ENCODE results near the gene THAP2. TPM values are rescaled to one million over a fixed set of nuclear protein-coding genes. Genes with fewer than 3 reads are reported as not detected.

Gene THAP2
- 3.3 and 8.6 TPM in 2 replicates for total RNA-seq (2014; rRNA removed; shearing (Covaris generic))

DNA sequence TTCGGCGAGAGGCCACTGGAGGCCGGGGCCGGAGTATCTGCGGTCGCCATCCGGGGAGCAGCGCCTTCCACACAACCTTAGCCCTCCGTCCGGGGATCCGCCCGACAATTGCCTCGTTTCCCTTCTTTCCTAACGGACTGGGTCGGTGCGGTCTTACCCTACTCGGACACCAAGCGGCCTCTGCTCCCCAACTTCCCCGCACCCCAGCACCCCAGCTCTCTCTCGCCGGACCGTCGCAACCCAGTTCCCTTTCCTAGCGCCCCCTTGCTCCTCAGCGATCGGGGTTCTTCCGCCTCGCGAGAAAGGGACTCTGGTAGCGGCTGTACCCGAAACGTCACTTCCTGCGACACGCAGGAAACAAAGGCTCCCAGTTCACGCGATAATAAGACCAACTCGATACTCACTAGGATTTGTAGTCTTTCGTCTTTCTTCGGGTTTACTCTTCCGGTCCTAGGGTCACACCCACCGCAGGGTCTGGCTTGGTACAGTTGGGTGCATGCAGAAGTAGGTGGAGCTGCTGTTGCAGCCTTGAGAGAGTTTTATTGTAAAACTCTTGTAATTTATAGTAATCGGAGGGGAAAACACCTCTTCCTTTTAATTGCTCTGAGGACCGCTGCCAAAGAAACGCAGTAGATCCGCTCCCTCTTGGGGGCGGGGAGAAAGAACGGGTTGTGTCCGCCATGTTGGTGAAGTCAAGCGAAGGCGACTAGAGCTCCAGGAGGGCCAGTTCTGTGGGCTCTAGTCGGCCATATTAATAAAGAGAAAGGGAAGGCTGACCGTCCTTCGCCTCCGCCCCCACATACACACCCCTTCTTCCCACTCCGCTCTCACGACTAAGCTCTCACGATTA is at the start of gene THAP2, which contains the start of gene ZFC3H1:
THAP2 (plus strand) TSS at position 741 of the 850 bp plus-strand sequence. CDS start 209 bp downstream, outside the sequence.
ZFC3H1 (minus strand) TSS at position 288 of the 850 bp plus-strand sequence; CDS start at position 50, 238 bp downstream.
- peak within 1 kb of the TSS; percentile 91 for H3K4me3 ChIP-seq (ENCODE audit: insufficient read depth, low read depth, low read length)
- H3K27me3 ChIP-seq (ENCODE audit: control insufficient read depth, insufficient read depth, low read length), result no peaks in the 10 kb centered on the region
- DNase-seq, result peak; percentile 84
- peaks cover 9% of the 10 kb centered on the region for H3K36me3 ChIP-seq (replicated peaks; ENCODE audit: control insufficient read depth, insufficient read depth, low read length)

DNA sequence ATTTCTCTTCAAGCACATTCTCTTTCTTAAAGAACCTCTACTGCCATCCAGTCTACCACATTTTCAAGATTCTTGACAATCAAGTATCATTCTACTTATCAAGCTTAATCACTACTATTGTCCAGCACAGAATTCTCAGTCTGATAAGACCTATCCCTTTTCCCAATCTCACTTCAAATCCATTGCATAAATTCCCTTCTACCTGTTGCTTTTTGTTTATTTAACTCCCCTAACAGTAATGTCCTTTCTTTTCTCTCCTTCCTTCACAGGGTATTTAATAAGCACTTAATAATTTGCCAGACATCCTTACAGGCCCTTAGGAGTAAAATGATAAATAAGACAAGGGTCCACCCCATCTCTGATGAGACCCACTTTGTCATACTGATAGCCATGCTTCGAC is 42.2 kb upstream of the THAP2 start:
- no peak for DNase-seq
- Histone ChIP-seq H3K36me3 (replicated peaks; ENCODE audit: control insufficient read depth, insufficient read depth, low read length) (peaks cover 9% of the 10 kb centered on the region), H3K27me3 (ENCODE audit: control insufficient read depth, insufficient read depth, low read length) (no peaks in the 10 kb centered on the region), H3K4me3 (ENCODE audit: insufficient read depth, low read depth, low read length) (no peak overlapping the region)

DNA sequence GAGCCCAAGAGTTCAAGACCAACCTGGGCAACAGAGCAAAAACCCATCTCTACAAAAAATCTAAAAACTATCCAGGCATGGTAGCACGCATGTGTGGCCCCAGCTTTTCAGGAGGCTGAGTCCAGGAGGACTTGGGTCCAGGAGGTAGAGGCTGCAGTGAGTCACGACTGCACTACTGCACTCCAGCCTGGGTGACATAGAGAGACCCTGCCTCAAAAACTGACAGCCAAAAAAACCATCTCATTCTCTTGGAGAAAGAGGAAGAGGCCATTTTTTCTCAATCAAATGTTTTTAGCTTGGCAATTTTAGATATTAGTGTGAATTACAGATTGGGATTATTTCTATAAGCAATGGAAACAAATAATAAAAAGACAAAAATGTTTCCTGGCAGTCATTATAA is 38.6 kb upstream of the THAP2 start:
- Histone ChIP-seq H3K4me3 (ENCODE audit: insufficient read depth, low read depth, low read length) (no peak overlapping the region), H3K27me3 (ENCODE audit: control insufficient read depth, insufficient read depth, low read length) (no peaks in the 10 kb centered on the region), H3K36me3 (replicated peaks; ENCODE audit: control insufficient read depth, insufficient read depth, low read length) (peaks cover 8% of the 10 kb centered on the region)
- no peak for DNase-seq

DNA sequence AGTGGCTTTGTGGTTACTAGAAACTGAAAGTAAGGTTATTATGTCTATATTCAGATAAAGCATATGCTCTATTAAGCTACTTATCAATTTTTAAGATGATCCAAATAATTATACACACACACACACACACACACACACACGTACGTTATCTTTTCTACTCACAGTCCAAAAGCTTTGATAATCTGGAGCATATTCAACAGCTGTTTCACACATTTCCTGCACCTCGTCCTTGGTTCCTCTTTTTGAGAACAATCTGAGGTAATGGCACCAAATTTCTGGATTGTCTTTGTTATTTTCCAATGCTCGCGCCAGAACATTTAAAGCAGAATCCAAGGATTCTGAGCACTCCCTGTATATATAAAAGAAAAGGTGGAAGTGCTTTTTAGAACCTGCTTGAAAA is 38.0 kb upstream of the THAP2 start:
- Histone ChIP-seq H3K36me3 (replicated peaks; ENCODE audit: control insufficient read depth, insufficient read depth, low read length) (peaks cover 8% of the 10 kb centered on the region), H3K27me3 (ENCODE audit: control insufficient read depth, insufficient read depth, low read length) (no peaks in the 10 kb centered on the region), H3K4me3 (ENCODE audit: insufficient read depth, low read depth, low read length) (no peak overlapping the region)
- no peak for DNase-seq

DNA sequence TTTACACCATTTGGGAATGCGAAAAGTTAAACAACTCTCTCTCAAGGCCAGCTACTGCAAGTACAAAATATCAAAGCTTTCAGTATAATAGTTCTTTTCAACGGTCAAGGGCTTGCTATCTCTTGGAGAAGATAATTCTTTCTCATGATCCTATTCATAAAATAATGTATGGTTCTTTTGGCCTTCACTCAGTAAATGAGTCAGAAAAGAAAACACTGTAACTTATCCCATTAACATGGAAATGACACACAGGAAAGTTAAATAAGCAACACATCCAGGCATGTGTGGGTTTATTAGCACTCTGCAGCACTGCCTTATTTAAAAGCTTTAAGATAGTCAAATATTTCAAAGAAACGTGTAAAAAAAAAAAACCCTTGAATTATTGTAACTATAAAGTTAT is 37.3 kb upstream of the THAP2 start:
- no peak for DNase-seq
- H3K4me3 ChIP-seq (ENCODE audit: insufficient read depth, low read depth, low read length), result no peak overlapping the region
- H3K27me3 ChIP-seq (ENCODE audit: control insufficient read depth, insufficient read depth, low read length), result no peaks in the 10 kb centered on the region
- peaks cover 10% of the 10 kb centered on the region for H3K36me3 ChIP-seq (replicated peaks; ENCODE audit: control insufficient read depth, insufficient read depth, low read length)

DNA sequence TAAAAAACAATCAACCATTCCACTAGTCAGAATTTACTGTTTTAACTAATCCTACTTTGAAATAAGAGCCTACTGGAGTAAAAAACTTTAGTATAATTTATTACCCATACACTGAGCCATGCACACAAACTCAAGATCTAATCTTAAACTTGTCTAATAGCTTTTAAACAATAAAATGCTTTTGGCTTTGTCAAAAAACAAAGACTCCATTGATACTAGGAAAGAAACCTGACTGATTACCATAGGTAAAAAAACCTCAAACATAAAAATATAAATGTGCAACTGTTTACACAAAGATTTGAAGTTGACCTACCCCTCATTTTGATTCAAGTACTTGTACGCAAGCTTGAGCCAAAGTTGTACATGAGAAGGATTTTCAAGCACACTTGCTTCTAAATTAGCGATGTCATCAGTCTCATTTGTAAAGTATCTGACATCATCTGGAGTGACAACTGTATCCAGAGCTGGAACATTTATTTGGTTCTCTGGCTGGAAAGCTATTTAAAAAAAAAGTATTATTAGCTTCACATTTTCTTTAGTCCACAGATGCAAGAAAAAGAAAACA is 36.6 kb upstream of the THAP2 start:
- no peak overlapping the region for H3K4me3 ChIP-seq (ENCODE audit: insufficient read depth, low read depth, low read length)
- H3K36me3 ChIP-seq (replicated peaks; ENCODE audit: control insufficient read depth, insufficient read depth, low read length), result peaks cover 11% of the 10 kb centered on the region
- DNase-seq, result no peak
- H3K27me3 ChIP-seq (ENCODE audit: control insufficient read depth, insufficient read depth, low read length), result no peaks in the 10 kb centered on the region

DNA sequence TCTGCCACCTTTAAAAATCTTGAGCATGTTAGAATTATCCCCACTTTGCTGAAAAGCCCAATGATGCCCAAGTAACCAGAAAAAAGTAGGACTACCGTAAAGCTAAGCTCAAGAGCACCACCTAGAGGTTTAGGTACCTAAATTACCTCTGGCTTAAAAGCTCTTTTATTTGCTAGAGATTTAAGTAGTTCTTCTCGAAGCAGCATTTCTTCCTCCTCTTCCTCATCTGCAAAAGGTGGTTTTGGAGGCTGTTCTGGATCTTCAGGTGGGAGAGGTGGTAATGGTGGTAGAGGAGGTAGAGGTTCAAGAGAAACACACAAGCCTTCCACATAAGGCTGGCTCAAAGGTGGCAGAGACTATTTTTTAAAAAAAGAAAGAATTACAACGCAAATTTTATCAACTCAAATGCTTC is 27.4 kb upstream of the THAP2 start:
- DNase-seq, result peak; percentile 57
- no peak overlapping the region for H3K4me3 ChIP-seq (ENCODE audit: insufficient read depth, low read depth, low read length)
- no peaks in the 10 kb centered on the region for H3K27me3 ChIP-seq (ENCODE audit: control insufficient read depth, insufficient read depth, low read length)
- peaks cover 26% of the 10 kb centered on the region for H3K36me3 ChIP-seq (replicated peaks; ENCODE audit: control insufficient read depth, insufficient read depth, low read length)

DNA sequence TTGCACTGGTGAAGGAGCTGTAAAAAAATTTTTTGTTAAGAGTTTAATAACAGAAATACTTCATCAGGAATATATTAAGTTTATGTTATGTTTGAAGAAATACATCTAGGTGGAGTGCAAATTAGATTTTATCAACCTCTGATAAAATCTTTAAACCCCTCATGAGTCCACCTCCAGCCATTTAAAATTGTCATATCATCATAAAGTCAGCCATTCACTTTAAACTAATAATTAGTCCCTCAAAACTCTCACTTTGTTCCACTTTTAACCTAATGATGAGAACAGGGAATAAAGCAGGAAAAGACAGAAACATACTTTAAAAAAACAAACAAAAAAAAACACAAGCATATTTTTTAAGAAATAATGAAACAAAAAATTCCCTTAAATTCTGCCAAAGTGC is 25.6 kb upstream of the THAP2 start:
- Histone ChIP-seq H3K4me3 (ENCODE audit: insufficient read depth, low read depth, low read length) (no peak overlapping the region), H3K36me3 (replicated peaks; ENCODE audit: control insufficient read depth, insufficient read depth, low read length) (peaks cover 27% of the 10 kb centered on the region), H3K27me3 (ENCODE audit: control insufficient read depth, insufficient read depth, low read length) (no peaks in the 10 kb centered on the region)
- no peak for DNase-seq

DNA sequence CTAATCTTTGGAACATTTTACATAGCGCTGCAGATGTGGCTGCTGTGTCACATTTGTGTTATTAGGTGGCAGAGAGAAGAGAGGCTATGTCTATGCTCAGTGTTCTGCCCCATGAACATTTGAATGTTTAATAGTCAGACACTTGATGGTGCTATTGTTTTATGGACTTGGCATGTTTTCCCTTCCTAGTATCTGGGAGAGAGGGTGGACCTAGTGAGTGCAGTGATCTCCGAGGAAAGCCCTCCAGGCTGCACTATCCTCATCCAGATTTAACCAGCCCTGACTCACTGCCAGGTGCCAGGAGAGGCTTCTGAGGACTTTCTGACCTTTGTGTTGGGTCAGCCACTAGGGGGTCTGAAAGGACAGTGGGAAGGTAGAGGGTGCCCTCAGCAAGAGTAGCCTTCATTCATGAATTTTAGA is 24.8 kb upstream of the THAP2 start:
- peak; percentile 18 for DNase-seq
- no peak overlapping the region for H3K4me3 ChIP-seq (ENCODE audit: insufficient read depth, low read depth, low read length)
- peaks cover 26% of the 10 kb centered on the region for H3K36me3 ChIP-seq (replicated peaks; ENCODE audit: control insufficient read depth, insufficient read depth, low read length)
- H3K27me3 ChIP-seq (ENCODE audit: control insufficient read depth, insufficient read depth, low read length), result no peaks in the 10 kb centered on the region

DNA sequence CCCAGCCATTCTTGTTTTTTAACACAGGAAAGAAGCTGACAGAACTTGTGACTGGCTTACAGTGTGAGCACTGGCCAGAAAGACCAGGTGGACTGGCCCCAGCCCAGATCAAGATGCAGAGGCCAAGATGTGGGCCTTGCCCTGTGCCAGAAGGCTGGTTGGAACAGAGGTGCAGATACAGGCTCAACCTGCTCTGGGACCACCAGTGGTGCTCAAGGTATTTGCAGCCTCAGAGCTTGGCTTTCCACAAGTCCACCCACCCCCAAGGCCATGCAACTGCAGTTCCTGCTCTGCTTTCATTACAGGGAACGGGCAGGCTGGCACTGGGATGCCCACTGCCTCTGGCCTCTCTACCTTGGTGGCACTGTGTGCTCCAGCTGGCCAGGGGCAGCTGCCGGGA is 23.8 kb upstream of the THAP2 start:
- no peak overlapping the region for H3K4me3 ChIP-seq (ENCODE audit: insufficient read depth, low read depth, low read length)
- no peak for DNase-seq
- H3K36me3 ChIP-seq (replicated peaks; ENCODE audit: control insufficient read depth, insufficient read depth, low read length), result peaks cover 22% of the 10 kb centered on the region
- no peaks in the 10 kb centered on the region for H3K27me3 ChIP-seq (ENCODE audit: control insufficient read depth, insufficient read depth, low read length)

DNA sequence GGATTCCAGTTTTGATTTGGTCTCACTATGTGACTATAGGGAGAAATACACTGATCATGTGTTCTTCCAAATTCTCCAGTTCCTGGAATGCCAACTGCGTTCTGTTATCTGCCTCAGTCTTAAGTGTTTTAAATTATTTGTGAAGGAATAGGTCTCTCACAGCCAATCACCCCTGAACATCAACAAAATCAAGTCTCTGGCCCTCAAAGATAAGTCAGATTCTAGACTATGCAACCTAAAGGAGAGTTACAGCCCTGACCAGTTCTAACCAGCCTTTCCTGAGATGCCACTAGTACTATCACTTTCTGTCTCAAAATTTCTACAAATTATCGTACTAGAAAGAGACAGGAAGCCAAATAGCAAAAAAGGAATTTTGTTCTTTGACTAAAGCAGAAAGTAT is 22.7 kb upstream of the THAP2 start:
- DNase-seq, result no peak
- Histone ChIP-seq H3K36me3 (replicated peaks; ENCODE audit: control insufficient read depth, insufficient read depth, low read length) (peaks cover 14% of the 10 kb centered on the region), H3K27me3 (ENCODE audit: control insufficient read depth, insufficient read depth, low read length) (no peaks in the 10 kb centered on the region), H3K4me3 (ENCODE audit: insufficient read depth, low read depth, low read length) (no peak overlapping the region)

DNA sequence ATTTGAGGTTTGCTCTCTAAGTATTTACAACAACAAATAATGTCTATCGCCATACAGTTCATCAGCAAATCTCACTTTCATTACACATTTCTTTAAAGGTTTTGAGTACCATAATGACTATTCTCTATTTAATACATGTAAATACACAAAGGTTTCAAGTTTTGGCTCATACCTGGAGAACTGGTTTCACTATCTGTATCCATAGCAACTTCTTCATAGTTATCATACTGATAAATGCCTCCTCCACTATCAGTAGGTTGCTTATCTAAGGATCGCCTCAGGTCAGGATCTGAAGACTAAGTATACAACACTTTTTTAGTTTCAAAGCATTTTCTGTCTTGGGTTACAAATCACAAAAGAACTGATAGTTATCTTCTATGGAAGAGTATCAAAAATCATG is 21.8 kb upstream of the THAP2 start:
- no peak for DNase-seq
- Histone ChIP-seq H3K36me3 (replicated peaks; ENCODE audit: control insufficient read depth, insufficient read depth, low read length) (peaks cover 16% of the 10 kb centered on the region), H3K27me3 (ENCODE audit: control insufficient read depth, insufficient read depth, low read length) (no peaks in the 10 kb centered on the region), H3K4me3 (ENCODE audit: insufficient read depth, low read depth, low read length) (no peak overlapping the region)

DNA sequence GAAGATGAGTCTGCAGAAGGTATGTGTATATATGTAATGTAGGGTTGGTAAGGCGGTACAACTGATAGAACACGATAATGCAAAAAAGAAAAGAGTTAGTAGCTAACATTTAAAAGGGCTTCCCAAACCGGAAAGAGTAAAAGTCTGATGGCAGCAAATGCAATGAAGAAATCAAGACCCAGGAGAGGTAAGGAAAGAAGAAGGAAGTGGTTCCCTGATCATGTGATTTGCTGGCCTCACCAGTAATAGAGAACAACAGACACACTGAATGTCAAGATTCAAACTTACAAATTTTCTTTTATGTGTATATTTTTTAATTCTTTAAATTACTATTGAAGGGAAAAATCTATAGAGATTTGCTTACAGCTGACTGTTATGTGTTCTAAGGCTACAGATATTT is 18.8 kb upstream of the THAP2 start:
- H3K4me3 ChIP-seq (ENCODE audit: insufficient read depth, low read depth, low read length), result no peak overlapping the region
- no peaks in the 10 kb centered on the region for H3K27me3 ChIP-seq (ENCODE audit: control insufficient read depth, insufficient read depth, low read length)
- DNase-seq, result no peak
- H3K36me3 ChIP-seq (replicated peaks; ENCODE audit: control insufficient read depth, insufficient read depth, low read length), result peaks cover 12% of the 10 kb centered on the region

DNA sequence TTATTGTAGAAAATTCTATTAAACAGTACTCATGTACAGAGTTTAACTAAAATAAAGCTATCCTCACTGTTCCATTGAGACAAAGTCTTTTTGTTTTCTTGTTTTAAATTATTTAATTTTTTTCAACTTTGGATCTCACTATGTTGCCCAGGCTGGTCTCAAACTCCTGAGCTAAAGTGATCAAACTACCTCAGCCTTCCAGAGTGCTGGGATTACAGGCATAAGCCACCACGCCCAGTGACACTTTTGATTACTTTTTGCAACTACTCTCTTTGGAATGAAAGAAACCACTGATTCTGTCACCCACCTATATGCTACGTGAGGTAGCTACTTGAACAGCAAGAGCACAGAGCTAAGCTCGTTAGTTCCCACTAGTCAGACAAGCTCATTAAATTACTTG is 17.6 kb upstream of the THAP2 start:
- peaks cover 9% of the 10 kb centered on the region for H3K36me3 ChIP-seq (replicated peaks; ENCODE audit: control insufficient read depth, insufficient read depth, low read length)
- H3K4me3 ChIP-seq (ENCODE audit: insufficient read depth, low read depth, low read length), result no peak overlapping the region
- H3K27me3 ChIP-seq (ENCODE audit: control insufficient read depth, insufficient read depth, low read length), result no peaks in the 10 kb centered on the region
- no peak for DNase-seq

DNA sequence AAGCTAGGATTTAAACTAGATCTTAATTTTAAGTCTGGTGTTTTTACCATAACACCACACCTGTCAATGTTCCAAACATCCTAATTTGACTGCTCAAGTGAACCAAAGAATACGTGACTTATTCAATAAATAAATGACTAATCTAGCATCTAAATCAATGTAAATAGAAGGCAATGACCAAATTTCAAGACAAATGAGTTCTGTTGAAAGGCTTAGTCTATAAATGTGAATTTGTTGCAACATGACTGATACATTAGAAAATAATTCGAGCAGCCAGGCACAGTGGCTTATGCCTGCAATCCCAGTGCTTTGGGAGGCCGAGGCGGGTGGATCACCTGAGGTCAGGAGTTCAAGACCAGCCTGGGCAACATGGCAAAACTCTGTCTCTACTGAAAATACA is 15.6 kb upstream of the THAP2 start:
- Histone ChIP-seq H3K27me3 (ENCODE audit: control insufficient read depth, insufficient read depth, low read length) (no peaks in the 10 kb centered on the region), H3K36me3 (replicated peaks; ENCODE audit: control insufficient read depth, insufficient read depth, low read length) (peaks cover 4% of the 10 kb centered on the region), H3K4me3 (ENCODE audit: insufficient read depth, low read depth, low read length) (no peak overlapping the region)
- no peak for DNase-seq

All from H7 (cell line).